SJCRH30 (cell line): ENCODE data around the gene AGAP3. TPM values are rescaled to one million over a fixed set of nuclear protein-coding genes. Genes with fewer than 3 reads are reported as not detected.
A peak's percentile ranks its signal among the peaks of the same experiment; 100 is the strongest.
"Not testable (repeated sequence)": the region's sequence is repeated elsewhere in the genome, so short reads cannot be mapped to it uniquely, and the experiment has no call there.

Experiments
- DNase-seq, 2 experiments: peaks; one replicate each; pipeline ENCODE4 v3.0.0-alpha.2; 2015 to 2020
- H3K27ac ChIP-seq: fragments of 250-450 bp; sonication (Bioruptor Pico); 2 replicates; pipeline ENCODE4 v1.5.1; 2020; ENCODE audit warnings: mild to moderate bottlenecking, moderate library complexity
- H3K27me3 ChIP-seq: fragments of 250-450 bp; sonication (Bioruptor Pico); 2 replicates; pipeline ENCODE4 v1.5.1; 2020; ENCODE audit warnings: mild to moderate bottlenecking, moderate library complexity
- H3K36me3 ChIP-seq: fragments of 250-450 bp; sonication (Bioruptor Pico); 2 replicates; pipeline ENCODE4 v1.5.1; 2020; ENCODE audit warnings: mild to moderate bottlenecking, moderate library complexity
- H3K4me1 ChIP-seq: fragments of 250-450 bp; sonication (Bioruptor Pico); 2 replicates; pipeline ENCODE4 v1.5.1; 2020; ENCODE audit warnings: mild to moderate bottlenecking, moderate library complexity
- H3K4me3 ChIP-seq: fragments of 250-450 bp; sonication (Bioruptor Pico); 2 replicates; pipeline ENCODE4 v1.5.1; 2020; ENCODE audit warnings: mild to moderate bottlenecking, moderate library complexity
- H3K9me3 ChIP-seq: fragments of 250-450 bp; sonication (Bioruptor Pico); replicated peaks from 2 replicates; pipeline ENCODE4 v1.5.1; 2020; ENCODE audit warnings: mild to moderate bottlenecking, moderate library complexity
- total RNA-seq: library from RNA; depleted of rRNA; stranded (reverse); fragments of >200 nt; shearing (Covaris generic); gene quantifications from 2 replicates; pipeline ENCODE4 v1.2.3, GENCODE V29; 2014; rRNA removed

The AGAP3 gene
- 59.7 and 62.9 TPM in 2 replicates for total RNA-seq

GRCh38 chr7:151085691-151086620, at the start of gene AGAP3:
AGAP3 (plus strand) TSS chr7:151086475; CDS start chr7:151086742, 267 bp downstream.
- peaks cover 10% of the 10 kb centered on the region for H3K36me3 ChIP-seq
- peak within 1 kb of the TSS; percentile 66 for H3K27ac ChIP-seq
- H3K9me3 ChIP-seq = no peaks in the 10 kb centered on the region
- no peaks in the 10 kb centered on the region for H3K27me3 ChIP-seq
- DNase-seq = peak; percentile 98 to 99
- H3K4me3 ChIP-seq = peak within 1 kb of the TSS; percentile 96
- peaks cover 38% of the 10 kb centered on the region for H3K4me1 ChIP-seq

DNA sequence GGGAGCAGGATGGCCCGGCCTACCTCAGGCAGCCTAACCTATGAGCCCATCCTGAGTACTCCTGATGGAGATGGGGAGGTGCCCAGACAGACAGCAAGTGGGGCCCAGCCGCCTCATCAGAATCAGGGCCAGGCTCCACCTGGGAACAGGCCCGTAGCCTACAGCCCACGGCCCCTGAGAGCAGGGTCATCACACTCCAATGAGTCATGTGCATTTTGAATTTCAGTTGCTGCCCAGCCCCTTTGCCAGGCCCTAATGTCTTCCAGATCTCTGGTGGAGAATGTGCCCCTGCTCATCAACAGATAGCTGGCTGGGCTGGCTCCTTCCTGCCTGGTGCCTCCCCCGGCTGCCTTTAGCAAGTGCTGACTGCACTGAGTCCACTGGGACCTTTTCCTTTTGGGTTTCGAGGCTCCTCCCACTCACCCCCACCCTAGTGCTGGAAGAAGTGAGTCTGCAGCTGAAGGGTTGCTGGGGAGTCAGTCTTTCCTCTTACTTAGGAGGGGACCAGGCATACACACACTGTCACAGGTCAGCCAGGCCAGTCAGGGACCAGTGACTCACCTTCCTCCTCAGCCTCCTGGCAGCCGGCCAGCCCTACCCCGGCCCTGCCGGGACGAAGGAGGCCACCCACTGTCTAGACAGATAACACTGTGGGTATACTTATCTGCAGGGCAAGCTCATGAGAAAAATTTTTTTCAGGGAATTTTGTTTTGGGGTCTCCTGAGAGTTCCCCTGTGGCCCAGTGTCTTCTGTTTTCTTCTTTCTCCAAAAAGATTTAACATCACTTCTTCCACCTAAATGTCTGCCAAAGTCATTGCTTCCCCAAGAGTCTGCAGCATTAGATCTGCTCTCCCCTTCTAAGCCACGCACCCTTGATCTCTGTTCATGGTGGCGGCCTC, 47.1 kb upstream of the AGAP3 start:
- no peak overlapping the region for H3K4me3 ChIP-seq
- no peaks in the 10 kb centered on the region for H3K36me3 ChIP-seq
- H3K9me3 ChIP-seq = no peaks in the 10 kb centered on the region
- no peaks in the 10 kb centered on the region for H3K27me3 ChIP-seq
- peak; percentile 86 to 89 for DNase-seq
- peak overlapping the region; percentile 72 for H3K27ac ChIP-seq
- H3K4me1 ChIP-seq = peaks cover 30% of the 10 kb centered on the region

GRCh38 chr7:151039850-151040548, 46.3 kb upstream of the AGAP3 start:
- peaks cover 34% of the 10 kb centered on the region for H3K4me1 ChIP-seq
- H3K4me3 ChIP-seq = no peak overlapping the region
- no peaks in the 10 kb centered on the region for H3K36me3 ChIP-seq
- H3K27ac ChIP-seq = peak overlapping the region; percentile 72
- H3K27me3 ChIP-seq = no peaks in the 10 kb centered on the region
- no peaks in the 10 kb centered on the region for H3K9me3 ChIP-seq
- DNase-seq = peak; percentile 57 to 68

DNA sequence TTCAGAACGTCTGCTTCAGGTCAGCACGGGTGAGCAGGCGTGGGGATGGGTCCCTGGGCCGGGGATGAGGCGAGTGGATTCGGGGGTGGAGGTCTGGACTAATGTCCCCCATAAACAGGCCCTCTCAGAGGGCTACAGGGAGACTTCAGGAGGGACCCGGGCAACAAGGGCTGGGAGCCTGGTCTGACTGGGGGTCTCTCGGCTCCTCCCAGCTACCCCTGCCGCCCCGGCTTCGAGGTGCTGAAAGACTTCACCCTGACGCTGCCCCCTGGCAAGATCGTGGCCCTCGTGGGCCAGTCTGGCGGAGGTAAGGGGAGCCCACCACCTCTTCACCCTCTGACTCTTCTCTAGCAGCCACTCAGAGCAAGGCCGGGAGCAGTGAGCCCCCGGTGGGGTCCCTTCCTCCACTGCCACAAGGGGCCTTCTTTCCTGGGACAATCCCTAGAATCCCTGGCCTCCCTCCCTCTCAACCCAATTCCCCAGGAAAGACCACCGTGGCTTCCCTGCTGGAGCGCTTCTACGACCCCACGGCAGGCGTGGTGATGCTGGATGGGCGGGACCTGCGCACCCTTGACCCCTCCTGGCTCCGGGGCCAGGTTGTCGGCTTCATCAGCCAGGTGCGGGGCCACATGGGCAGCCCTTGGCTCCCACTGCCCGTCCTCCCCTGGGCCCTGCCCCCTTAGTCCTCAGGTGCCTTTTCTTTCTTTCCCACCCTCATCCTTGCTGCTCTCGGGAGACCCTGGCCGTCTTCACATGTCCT, 45.5 kb upstream of the AGAP3 start:
- peaks cover 42% of the 10 kb centered on the region for H3K4me1 ChIP-seq
- H3K9me3 ChIP-seq = no peaks in the 10 kb centered on the region
- peak overlapping the region; percentile 72 for H3K27ac ChIP-seq
- H3K36me3 ChIP-seq = no peaks in the 10 kb centered on the region
- no peaks in the 10 kb centered on the region for H3K27me3 ChIP-seq
- H3K4me3 ChIP-seq = no peak overlapping the region
- DNase-seq = no peak

DNA sequence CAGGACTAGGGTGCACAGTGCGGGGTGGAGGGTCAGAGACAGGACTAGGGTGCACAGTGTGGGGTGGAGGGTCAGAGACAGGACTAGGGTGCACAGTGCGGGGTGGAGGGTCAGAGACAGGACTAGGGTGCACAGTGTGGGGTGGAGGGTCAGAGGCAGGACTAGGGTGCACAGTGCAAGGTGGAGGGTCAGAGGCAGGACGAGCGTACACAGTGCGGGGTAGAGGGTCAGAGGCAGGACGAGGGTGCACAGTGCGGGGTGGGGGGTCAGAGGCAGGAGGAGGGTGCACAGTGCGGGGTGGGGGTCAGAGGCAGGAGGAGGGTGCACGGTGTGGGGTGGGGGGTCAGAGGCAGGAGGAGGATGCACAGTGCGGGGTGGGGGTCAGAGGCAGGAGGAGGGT, 42.8 kb upstream of the AGAP3 start:
- not testable (repeated sequence) for H3K27me3 ChIP-seq, DNase-seq, H3K36me3 ChIP-seq, H3K27ac ChIP-seq, H3K4me3 ChIP-seq, H3K9me3 ChIP-seq
- H3K4me1 ChIP-seq = peaks cover 64% of the 10 kb centered on the region

GRCh38 chr7:151043959-151044358, 42.3 kb upstream of the AGAP3 start:
- Histone ChIP-seq H3K4me3 (no peak overlapping the region), H3K36me3 (no peaks in the 10 kb centered on the region), H3K9me3 (no peaks in the 10 kb centered on the region), H3K4me1 (peaks cover 64% of the 10 kb centered on the region), H3K27ac (no peak overlapping the region), H3K27me3 (no peaks in the 10 kb centered on the region)
- DNase-seq = no peak

DNA sequence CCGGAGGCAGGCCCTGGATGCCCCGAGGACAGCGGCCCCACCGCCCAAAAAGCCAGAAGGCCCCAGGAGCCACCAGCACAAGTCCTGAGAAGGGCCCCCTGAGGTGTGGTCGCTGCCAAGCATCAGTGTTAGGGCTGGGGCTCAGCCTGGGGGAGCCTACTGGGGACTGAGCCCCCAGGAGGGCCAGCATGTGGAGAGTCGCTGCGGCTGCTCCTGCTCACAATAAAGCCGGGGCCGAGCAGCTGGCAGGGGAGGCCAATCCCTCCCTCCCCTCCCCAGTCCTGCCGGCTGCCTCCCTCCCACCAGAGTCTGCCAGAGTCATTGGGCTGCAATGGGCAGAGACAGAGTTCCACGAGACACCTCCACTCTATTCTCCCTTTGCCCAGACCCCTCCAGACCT, 41.0 kb upstream of the AGAP3 start:
- Histone ChIP-seq H3K27me3 (no peaks in the 10 kb centered on the region), H3K4me1 (peaks cover 60% of the 10 kb centered on the region), H3K9me3 (no peaks in the 10 kb centered on the region), H3K36me3 (no peaks in the 10 kb centered on the region), H3K4me3 (no peak overlapping the region), H3K27ac (peak overlapping the region; percentile 32)
- peak; percentile 74 for DNase-seq

- Histone ChIP-seq H3K4me1 (peaks cover 53% of the 10 kb centered on the region), H3K4me3 (no peak overlapping the region), H3K36me3 (no peaks in the 10 kb centered on the region), H3K27me3 (no peaks in the 10 kb centered on the region), H3K27ac (peak overlapping the region; percentile 32; the same call in 1 of the 2 replicates), H3K9me3 (no peaks in the 10 kb centered on the region)
- DNase-seq = no peak
Measured at GRCh38 chr7:151045967-151046366, 40.3 kb upstream of the AGAP3 start.

- H3K27me3 ChIP-seq = no peaks in the 10 kb centered on the region
- H3K4me1 ChIP-seq = peaks cover 51% of the 10 kb centered on the region
- DNase-seq = peak; percentile 93 to 95
- no peaks in the 10 kb centered on the region for H3K36me3 ChIP-seq
- peak overlapping the region; percentile 5; the same call in 1 of the 2 replicates for H3K27ac ChIP-seq
- no peak overlapping the region for H3K4me3 ChIP-seq
- no peaks in the 10 kb centered on the region for H3K9me3 ChIP-seq
Measured at GRCh38 chr7:151046603-151047573, 39.4 kb upstream of the AGAP3 start.

- H3K4me3 ChIP-seq = peak within 1 kb of the TSS; percentile 6; the same call in 1 of the 2 replicates
- no peaks in the 10 kb centered on the region for H3K27me3 ChIP-seq
- H3K27ac ChIP-seq = peak within 1 kb of the TSS; percentile 10; the same call in 1 of the 2 replicates
- H3K4me1 ChIP-seq = peaks cover 51% of the 10 kb centered on the region
- no peaks in the 10 kb centered on the region for H3K9me3 ChIP-seq
- H3K36me3 ChIP-seq = no peaks in the 10 kb centered on the region
- DNase-seq = peak; percentile 81 to 87
Measured at GRCh38 chr7:151047976-151048815, 38.1 kb upstream of the AGAP3 start, which contains the start of gene ASIC3. ASIC3 (plus strand) TSS chr7:151048531; CDS start chr7:151048886, 355 bp downstream.

GRCh38 chr7:151048911-151049463, 37.3 kb upstream of the AGAP3 start:
- H3K9me3 ChIP-seq = no peaks in the 10 kb centered on the region
- H3K4me1 ChIP-seq = peaks cover 51% of the 10 kb centered on the region
- 0 out of 2 replicates have a peak overlapping the region, but pooled peaks have one; percentile 6 for H3K4me3 ChIP-seq
- H3K27me3 ChIP-seq = no peaks in the 10 kb centered on the region
- no peaks in the 10 kb centered on the region for H3K36me3 ChIP-seq
- H3K27ac ChIP-seq = peak overlapping the region; percentile 10; the same call in 1 of the 2 replicates
- DNase-seq = no peak

- DNase-seq = no peak
- no peaks in the 10 kb centered on the region for H3K9me3 ChIP-seq
- no peaks in the 10 kb centered on the region for H3K27me3 ChIP-seq
- H3K27ac ChIP-seq = no peak overlapping the region
- peaks cover 36% of the 10 kb centered on the region for H3K4me1 ChIP-seq
- H3K36me3 ChIP-seq = no peaks in the 10 kb centered on the region
- no peak overlapping the region for H3K4me3 ChIP-seq
Measured at GRCh38 chr7:151051108-151051507, 35.2 kb upstream of the AGAP3 start.
